Pancreas (tissue), 10 donors: Measurements from ENCODE around the gene PDPN. TPM values are rescaled to one million over a fixed set of nuclear protein-coding genes. Genes with fewer than 3 reads are reported as not detected.

Experiments
- ATAC-seq, 4 donors: fragments of 200-7000 bp; cut with Tn5 transposase; one replicate each; pipeline versions ENCODE4 v1.8.0 to v1.9.1; 2020; ENCODE audit warnings: mild to moderate bottlenecking in 4 of 4, moderate library complexity in 4 of 4
- DNase-seq, 6 donors: peaks; one replicate each; pipeline ENCODE4 v3.0.0-alpha.2; 2020
- FAIRE-seq: peaks from 2 replicates; lab custom pipeline; 2012; peaks lifted over from hg19 to GRCh38; lab: Jason Lieb, UNC
- H3K27ac ChIP-seq, 4 donors: fragments of 200-600 bp; sonication (generic); 1 replicate in 3 of 4; 2 replicates in 1 of 4; pipeline versions ENCODE4 v1.5.0 to v1.8.0; 2020
- H3K27me3 ChIP-seq, 4 donors: fragments of 200-600 bp; one replicate each; pipeline ENCODE4 v1.8.0; 2021
- H3K36me3 ChIP-seq, 3 donors: fragments of 200-600 bp; sonication (generic) in 1 of 3; one replicate each; pipeline versions ENCODE4 v1.5.0 to v1.8.0; 2020 to 2021
- H3K4me1 ChIP-seq, 3 donors: fragments of 200-600 bp; one replicate each; pipeline ENCODE4 v1.8.0; 2021
- H3K4me3 ChIP-seq, 4 donors: fragments of 200-600 bp; sonication (generic) in 2 of 4; one replicate each; pipeline versions ENCODE4 v1.5.0 to v1.8.0; 2020 to 2021
- H3K9me3 ChIP-seq, 4 donors: fragments of 200-600 bp; one replicate each; pipeline ENCODE4 v1.8.0; 2021
- CTCF ChIP-seq, 4 donors: fragments of 200-600 bp; sonication (generic) in 3 of 4; IDR thresholded peaks; one replicate each; pipeline versions ENCODE4 v1.5.0 to v1.8.0; 2021; ENCODE audit warnings: antibody characterized with exemption in 4 of 4
- WGBS, 2 donors: extraction: QIAGEN DNeasy Blood & Tissue Kit; methylation state at CpG; one replicate each; pipeline ENCODE4 v1.1.7; 2013; 5-methylcytosine and 5-hydroxymethylcytosine counted together
- intact Hi-C, 3 donors: fragments of 100-400 bp; cut with DNase I; formaldehyde crosslinking; loops; one replicate each; pipeline versions ENCODE4 v1.11.1 to v1.14.2; 2022
- polyA plus RNA-seq, 2 donors: library from polyadenylated mRNA; stranded (reverse); fragments of 200-250 nt; gene quantifications; one replicate each; pipeline ENCODE4 v1.2.3, GENCODE V29; 2013
- total RNA-seq, 6 donors: library from RNA; stranded (reverse); fragmentation: NEBNext Ultra II Directional in 4 of 6; extraction: Animal tissue kit (Norgen Biotek cat#: 25700) in 4 of 6; gene quantifications; one replicate each; pipeline versions ENCODE4 v1.2.1 to v1.2.4, GENCODE V29; 2021 to 2023
- donor health status: healthy with polysubstance abuse.
- donor health status: DM: no; HTN: no; CAD: no; lungs with moderate emphysema.
- donor health status: DM: no; HTN: no; CAD: no.
- donor health status: control.
- donor health status: control.
- donor health status: Bipolar disorder and iron deficiency.
- donor health status: DM: yes; HTN: yes; CAD: no.
- donor health status: DM: no; HTN: no; CAD: no.
- donor health status: DM: no; HTN: no; CAD: no.
- donor health status: DM: yes; HTN: yes; CAD: no.

PDPN gene
- total and polyA plus RNA-seq, 8 donors, result 0.83 to 10.4 (median 2.2) TPM

- FAIRE-seq, result no peak
- H3K4me1 ChIP-seq, result no peaks in the 10 kb centered on the region
- no peaks in the 10 kb centered on the region for H3K36me3 ChIP-seq
- no peak overlapping the region for H3K27ac ChIP-seq
- no peaks in the 10 kb centered on the region for H3K27me3 ChIP-seq
- no peak for DNase-seq
- H3K9me3 ChIP-seq, result no peaks in the 10 kb centered on the region
- H3K4me3 ChIP-seq, result no peak overlapping the region
- TF ChIP-seq CTCF (IDR thresholded peaks at IDR 0.05), result no peak
- WGBS, 2 donors, result 68 to 72% methylated on average over 6 of the region's 6 CpGs
- intact Hi-C loops, result no loop called here
- ATAC-seq, result no peak
Measured at GRCh38 chr1:13624526-13624925, 40.9 kb downstream of the PDPN start.

GRCh38 chr1:13627127-13627526 is 43.5 kb downstream of the PDPN start:
- ATAC-seq (no peak), DNase-seq (no peak), FAIRE-seq (no peak)
- Histone ChIP-seq H3K27ac (no peak overlapping the region), H3K27me3 (no peaks in the 10 kb centered on the region), H3K4me3 (no peak overlapping the region), H3K36me3 (no peaks in the 10 kb centered on the region), H3K9me3 (no peaks in the 10 kb centered on the region), H3K4me1 (no peaks in the 10 kb centered on the region)
- intact Hi-C loops, result no loop called here
- no peak for TF ChIP-seq CTCF (IDR thresholded peaks at IDR 0.05)

- H3K4me1 ChIP-seq, result no peaks in the 10 kb centered on the region
- TF ChIP-seq CTCF (IDR thresholded peaks at IDR 0.05), result no peak
- ATAC-seq (no peak), FAIRE-seq (no peak), DNase-seq (no peak)
- no peak overlapping the region for H3K27ac ChIP-seq
- H3K4me3 ChIP-seq, result no peak overlapping the region
- WGBS, 2 donors, result 46 to 78% methylated on average over 3 of the region's 3 CpGs
- H3K27me3 ChIP-seq, result no peaks in the 10 kb centered on the region
- intact Hi-C loops, result no loop called here
- no peaks in the 10 kb centered on the region for H3K36me3 ChIP-seq
- H3K9me3 ChIP-seq, result no peaks in the 10 kb centered on the region
Measured at GRCh38 chr1:13628218-13628617, 44.6 kb downstream of the PDPN start.

GRCh38 chr1:13628711-13629110 is 45.1 kb downstream of the PDPN start:
- Histone ChIP-seq H3K27me3 (no peaks in the 10 kb centered on the region), H3K27ac (no peak overlapping the region), H3K9me3 (no peaks in the 10 kb centered on the region), H3K4me1 (no peaks in the 10 kb centered on the region), H3K4me3 (no peak overlapping the region), H3K36me3 (no peaks in the 10 kb centered on the region)
- no peak for TF ChIP-seq CTCF (IDR thresholded peaks at IDR 0.05)
- intact Hi-C loops, result no loop called here
- 73 to 78% methylated on average over 5 of the region's 5 CpGs for WGBS, 2 donors
- FAIRE-seq, result no peak
- no peak for DNase-seq
- ATAC-seq, result no peak

GRCh38 chr1:13642306-13643004 is 58.8 kb downstream of the PDPN start:
- Histone ChIP-seq H3K4me1 (no peaks in the 10 kb centered on the region), H3K27ac (no peak overlapping the region), H3K4me3 (no peak overlapping the region), H3K9me3 (no peaks in the 10 kb centered on the region), H3K36me3 (no peaks in the 10 kb centered on the region), H3K27me3 (no peaks in the 10 kb centered on the region)
- WGBS, 2 donors, result 51 to 69% methylated on average over 3 of the region's 3 CpGs
- intact Hi-C loops, result no loop called here
- TF ChIP-seq CTCF (IDR thresholded peaks at IDR 0.05), result no peak
- DNase-seq (no peak), ATAC-seq (peak in 1 of 4 donors; percentile 40), FAIRE-seq (no peak)
